OCI-M1 (cell line): ENCODE data around the gene HTR4.
"Not testable (repeated sequence)": the region's sequence is repeated elsewhere in the genome, so short reads cannot be mapped to it uniquely, and the experiment has no call there.

Experiments
- DNase-seq: peaks from one replicate; lab custom pipeline; 2025; lab: John Stamatoyannopoulos, UW

HTR4 gene

DNA sequence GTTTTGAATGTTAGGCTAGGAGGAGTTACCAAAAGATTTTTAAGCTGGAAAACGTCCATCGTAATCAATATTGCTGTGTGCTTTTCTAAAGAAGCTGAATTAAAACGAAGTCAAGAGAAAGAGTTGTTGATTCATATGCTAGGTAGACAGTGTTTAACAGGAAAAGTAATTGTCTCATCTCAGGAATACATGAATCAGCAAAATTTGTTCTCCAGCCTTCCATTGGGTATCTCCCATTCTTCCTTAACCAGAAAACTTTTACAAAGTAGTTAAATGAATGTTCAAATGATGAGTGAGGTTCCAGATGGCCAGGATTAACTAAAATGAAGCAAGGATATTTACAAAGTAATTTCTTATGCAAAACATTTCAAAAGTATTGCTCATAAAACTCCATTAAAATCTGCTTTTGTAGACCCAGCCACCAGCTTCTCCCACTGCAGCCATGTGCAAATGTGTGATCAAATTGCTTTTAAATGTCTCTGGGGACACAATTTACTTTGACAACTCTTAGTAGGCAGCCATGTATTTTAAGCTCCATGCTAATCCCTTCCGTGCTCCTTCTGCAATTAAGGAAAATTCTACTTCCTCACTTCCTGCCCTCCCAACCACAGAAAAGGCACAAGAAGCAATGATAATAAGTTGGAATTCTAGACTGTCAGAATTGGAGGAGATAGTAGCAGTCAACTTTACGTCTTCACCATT, 121.2 kb downstream of the HTR4 start:
- DNase-seq = no peak

DNA sequence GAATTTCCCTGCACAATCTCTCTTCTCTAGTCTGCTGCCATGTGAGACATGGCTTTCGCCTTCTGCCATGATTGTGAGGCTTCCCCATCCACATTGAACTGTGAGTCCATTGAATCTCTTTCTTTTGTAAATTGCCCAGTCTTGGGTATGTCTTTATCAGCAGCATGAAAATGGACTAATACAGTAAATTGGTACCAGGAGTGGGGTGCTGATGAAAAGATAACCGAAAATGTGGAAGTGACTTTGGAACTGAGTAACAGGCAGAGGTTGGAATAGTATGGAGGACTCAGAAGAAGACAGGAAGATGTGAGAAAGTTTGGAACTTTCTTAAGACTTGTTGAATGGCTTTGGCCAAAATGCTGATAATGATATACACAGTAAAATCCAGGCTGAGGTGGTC, 124.9 kb downstream of the HTR4 start:
- DNase-seq = not testable (repeated sequence)

- DNase-seq = no peak
These were observed 129.6 kb downstream of the HTR4 start for GRCh38 chr5:148524721-148525120.

DNA sequence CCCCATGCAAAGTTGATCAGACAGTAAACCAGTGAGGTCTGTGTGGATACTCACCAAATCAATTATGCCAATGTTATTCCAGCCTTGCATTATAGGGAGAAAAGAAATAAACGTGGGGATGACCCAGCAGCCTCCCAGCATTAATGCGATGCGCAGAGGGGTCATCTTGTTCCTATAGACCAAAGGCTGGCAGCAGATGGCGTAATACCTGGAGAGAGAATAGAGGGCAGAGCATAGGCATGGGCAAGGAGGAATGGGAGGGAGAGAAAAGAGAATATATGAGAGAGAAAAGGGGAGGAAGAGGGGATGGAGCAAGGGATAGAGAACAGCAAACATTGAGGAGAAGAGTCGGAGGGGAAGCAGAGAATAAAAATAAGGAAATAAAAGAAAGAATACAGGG, 131.2 kb downstream of the HTR4 start:
- no peak for DNase-seq

GRCh38 chr5:148515460-148515859, 138.9 kb downstream of the HTR4 start:
- DNase-seq = no peak

DNA sequence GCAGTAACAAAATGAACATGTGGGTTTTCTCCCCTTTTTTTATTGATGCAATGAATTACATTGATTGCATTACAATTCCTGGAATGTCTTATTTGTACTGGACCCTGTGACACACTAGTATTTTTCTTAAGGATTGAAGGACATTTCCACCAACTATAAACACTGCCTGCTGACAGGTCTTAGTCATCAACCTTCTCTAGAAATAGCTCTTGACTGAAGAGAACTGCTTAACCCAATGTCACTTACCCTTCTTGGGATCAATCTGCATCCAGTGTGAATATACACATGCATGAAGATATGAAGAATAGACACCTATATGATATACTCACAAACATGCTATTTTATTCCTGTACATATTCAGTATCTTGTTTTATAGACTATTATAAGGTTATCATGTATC, 140.0 kb downstream of the HTR4 start:
- no peak for DNase-seq

GRCh38 chr5:148512498-148512897, 141.8 kb downstream of the HTR4 start:
- no peak for DNase-seq

DNA sequence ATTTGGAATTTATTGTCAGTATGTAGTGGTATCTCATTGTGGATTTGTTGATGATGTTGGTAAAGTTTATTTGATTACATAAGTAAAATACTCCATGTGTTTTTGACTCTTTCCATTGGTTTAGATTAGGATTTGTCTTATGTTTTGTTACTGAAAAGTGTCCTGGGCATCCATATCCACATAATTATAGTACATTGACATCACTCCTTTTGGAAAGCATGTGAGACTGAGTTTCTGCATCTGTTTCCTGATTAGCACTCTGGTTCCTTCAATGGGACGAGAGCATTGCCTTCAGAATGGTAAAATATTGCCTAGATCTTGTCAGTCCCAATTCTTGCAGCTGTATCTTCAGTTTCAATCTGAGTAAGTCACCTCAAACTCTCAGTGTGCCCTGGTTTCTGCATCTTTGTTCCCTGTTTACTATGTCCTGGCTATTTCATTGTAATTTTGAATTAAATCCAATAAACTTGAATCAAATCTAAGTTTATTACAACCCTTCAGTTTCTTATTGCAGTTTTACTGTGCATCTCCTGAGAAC, 142.4 kb downstream of the HTR4 start:
- no peak for DNase-seq

DNA sequence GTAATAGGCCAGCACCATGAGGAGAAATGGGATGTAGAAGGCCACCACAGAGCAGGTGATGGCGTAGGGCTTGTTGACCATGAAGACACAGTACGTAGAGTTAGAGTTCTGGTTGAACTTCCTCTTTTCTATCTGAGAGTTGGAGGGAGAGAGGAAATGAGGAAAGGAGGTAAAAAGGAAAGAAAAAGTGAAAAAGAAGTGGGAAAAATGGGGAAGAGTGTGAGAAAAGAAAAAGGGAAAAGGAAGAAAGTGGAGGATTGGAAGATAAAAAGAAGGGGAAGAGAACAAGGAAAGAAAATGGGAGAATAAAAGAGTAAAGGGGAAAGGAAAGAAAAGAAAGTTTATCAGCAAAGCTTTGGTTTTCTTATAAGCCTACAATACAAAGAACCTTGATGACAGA, 144.4 kb downstream of the HTR4 start:
- DNase-seq = peak; percentile 19

DNA sequence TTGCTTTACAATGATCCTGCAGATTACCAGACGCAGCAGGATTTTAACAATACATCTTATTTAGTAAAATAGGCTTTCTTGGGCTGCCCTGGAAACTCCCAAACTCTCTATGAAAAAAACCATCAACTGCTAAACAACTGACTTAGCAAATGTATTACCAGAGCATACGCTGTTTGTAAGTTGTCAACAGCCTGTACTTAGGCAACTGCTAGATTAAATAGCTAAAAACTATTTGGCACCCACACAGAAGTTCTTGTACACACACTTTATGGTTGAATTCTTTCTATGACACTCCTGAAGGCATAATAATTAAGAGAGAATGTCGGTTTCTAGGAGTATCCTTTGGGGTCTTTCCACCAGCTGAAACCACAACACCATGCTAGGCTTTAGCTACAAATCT, 146.7 kb downstream of the HTR4 start:
- no peak for DNase-seq

DNA sequence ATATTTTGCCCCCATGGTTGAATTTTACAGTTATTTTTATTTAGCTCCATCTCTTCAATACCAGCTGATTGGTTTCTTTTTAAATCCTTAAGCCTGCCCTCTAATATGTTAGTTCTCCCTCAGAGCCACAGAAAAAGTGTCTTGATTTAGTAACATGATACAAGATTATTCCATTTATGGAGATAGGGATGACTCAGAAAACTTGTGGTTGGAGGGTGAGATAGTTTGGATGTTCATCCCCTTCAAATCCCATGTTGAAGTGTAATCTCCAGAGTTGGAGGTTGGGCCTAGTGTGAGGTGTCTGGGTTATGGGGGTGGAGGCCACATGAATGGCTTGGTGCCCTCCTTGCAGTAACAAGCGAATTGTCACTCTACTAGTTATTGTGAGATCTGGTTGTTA, 154.9 kb downstream of the HTR4 start:
- peak; percentile 21 for DNase-seq

DNA sequence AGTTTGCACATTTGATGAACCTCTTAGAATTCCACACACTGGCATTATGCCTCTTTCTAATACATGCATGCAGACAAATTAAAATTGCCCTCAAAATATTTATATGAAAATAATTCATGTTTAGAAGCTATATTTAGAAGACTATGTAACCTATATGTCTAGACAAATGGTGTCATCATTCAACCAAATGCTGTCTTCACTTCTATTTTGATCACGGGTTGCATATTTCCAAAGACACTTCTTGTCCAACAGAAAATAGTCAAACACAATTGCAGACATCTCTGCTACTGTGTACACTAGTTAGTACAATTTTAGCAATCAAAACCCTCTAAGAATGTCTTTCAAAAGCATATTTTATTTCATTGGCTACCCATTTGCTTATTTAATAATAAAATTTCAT, 156.6 kb downstream of the HTR4 start:
- DNase-seq = no peak

- no peak for DNase-seq
These were observed 162.0 kb downstream of the HTR4 start for GRCh38 chr5:148492351-148492750.

GRCh38 chr5:148491793-148492184, 162.5 kb downstream of the HTR4 start:
- DNase-seq = no peak

GRCh38 chr5:148491015-148491792, 163.1 kb downstream of the HTR4 start:
- peak; percentile 52 for DNase-seq

DNA sequence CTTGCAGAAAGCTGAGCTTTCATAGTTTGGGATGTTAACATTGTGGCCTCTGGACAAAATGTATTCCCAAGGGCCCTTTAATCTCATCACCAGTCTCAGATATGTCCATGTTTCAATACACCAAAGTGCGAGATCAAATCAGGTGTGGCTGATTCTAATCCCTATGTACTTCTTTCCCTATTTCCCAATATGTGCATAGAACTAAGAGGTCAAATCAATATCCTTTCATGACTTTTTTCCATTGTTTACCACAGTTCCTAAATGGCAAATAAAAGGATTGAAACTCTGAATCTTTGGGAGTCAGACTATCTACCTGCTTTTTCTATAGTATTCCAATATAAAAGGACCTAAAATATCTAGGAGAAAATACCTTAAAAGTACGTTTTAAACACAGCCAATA, 165.6 kb downstream of the HTR4 start:
- DNase-seq = no peak

DNA sequence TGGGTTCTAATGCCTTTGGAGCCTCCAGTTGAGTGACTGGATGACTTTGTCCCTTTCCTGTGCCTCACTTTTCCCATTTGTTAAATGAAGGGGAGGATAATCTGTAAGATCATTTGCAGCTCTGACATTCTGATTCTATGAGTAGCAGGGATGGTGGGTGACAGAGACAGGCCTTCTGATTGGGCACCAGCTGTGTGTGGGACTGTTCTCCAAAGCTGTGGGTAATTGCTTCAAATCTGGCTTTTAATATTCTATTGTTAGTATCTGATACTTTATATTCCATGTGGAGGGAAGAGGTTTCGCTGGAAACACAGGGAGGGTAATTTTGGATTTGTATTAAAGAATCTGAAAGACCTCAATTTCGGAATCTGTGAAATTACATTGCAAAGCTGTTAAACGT, 167.9 kb downstream of the HTR4 start:
- no peak for DNase-seq

GRCh38 chr5:148484651-148485050, 169.7 kb downstream of the HTR4 start:
- DNase-seq = no peak

GRCh38 chr5:148483750-148484149, 170.6 kb downstream of the HTR4 start:
- DNase-seq = no peak

DNA sequence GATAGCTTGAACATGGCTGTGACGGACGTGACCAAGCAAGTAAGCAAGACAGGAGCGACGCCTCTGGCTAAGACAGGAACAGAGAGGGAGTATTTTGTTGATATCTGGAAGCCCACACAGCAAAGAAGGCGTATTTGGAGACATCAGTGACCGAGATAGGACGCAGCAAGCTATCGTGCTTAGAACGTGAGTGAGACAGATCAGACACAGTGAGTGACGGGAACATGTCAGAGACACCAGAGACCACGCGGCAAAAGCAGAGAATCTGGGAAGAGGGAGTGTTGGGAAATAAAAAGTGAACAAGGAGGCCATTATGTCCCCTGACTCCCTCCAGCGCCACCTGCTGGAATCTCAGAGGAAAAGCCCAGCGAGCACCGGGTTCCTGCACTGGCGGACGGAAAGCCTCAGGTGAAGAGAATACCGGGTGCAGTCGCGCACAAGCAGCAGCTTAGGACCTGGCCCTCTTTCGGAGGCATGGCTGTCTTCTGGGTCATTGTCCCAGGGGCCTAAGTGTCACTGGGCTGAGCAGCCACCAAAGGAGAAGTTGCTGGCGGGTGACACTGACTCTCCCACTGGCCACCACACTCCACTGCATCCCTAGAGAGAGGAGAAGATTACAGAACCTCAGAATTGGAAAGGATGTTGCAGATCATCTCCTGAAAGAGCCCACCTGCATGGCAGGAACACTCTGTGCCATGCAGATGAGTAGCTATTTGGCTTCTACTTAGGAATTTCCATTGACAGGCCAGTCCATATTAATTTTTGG, 171.4 kb downstream of the HTR4 start:
- DNase-seq = peak; percentile 63

- DNase-seq = no peak
These were observed 172.1 kb downstream of the HTR4 start for GRCh38 chr5:148482196-148482595.

DNA sequence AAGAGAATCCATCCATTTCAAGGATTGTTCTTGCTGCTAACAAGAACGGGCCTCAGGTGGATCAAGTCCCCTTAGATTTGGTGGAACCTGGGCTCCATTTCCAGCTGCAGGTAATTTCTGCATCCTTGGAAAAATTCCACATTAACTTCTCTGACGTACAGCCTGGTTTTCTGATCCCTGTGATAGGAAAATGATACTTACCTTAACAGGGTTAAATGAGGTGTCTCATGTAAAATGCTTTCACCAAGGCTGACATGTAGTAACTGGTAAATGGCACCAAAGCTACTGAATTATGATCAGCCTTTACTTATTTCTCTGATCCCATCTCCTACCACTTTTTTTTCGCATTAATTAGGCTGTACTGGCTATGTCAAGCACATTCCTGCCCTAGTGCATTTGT, 176.9 kb downstream of the HTR4 start:
- DNase-seq = no peak

DNA sequence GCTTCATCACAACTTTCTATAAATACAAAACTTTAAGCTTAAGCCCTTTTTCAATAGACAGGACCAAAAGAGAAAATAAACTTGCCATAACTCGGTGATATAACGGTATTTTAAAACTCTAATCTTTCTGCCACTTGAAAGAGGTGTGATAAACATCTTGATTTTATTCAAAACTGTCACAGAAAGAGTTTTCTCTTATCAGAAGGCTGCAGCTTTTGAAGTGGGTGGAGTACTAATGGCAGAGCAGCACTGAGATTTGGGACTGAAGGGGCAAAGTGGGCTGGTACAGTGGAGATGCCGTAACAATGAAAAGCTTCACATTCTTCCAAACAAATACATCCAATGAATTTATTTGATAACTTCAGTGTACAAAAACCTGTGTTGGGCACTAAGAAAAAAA, 178.0 kb downstream of the HTR4 start:
- DNase-seq = peak; percentile 3
